ENCODE measurements around the gene DDX25. TPM values are rescaled to one million over a fixed set of nuclear protein-coding genes. Genes with fewer than 3 reads are reported as not detected.

DDX25 gene
- total and polyA plus RNA-seq, 2 of the 4 experiments (the other 2 are of a cell fraction) = under 0.01 TPM; not detected in 1

- no peak overlapping the region for H2AK5ac ChIP-seq (ENCODE audit: low read depth, low read length)
- H3K4me2 ChIP-seq (ENCODE audit: low read depth, low read length) = no peak overlapping the region
- no peaks in the 10 kb centered on the region for H3K36me3 ChIP-seq (ENCODE audit: control insufficient read depth, insufficient read depth, low read length)
- intact Hi-C loops (cut with micrococcal nuclease) = no loop called here
- no peak overlapping the region for H3K23ac ChIP-seq (ENCODE audit: low read depth, low read length)
- H3K4me1 ChIP-seq (ENCODE audit: control insufficient read depth, insufficient read depth, low read length) = no peaks in the 10 kb centered on the region
- no peak overlapping the region for H4K91ac ChIP-seq (ENCODE audit: insufficient read depth, low read depth, low read length)
- no peaks in the 10 kb centered on the region for H4K20me1 ChIP-seq (ENCODE audit: insufficient read depth, low read length)
- no peak overlapping the region for H2BK20ac ChIP-seq (ENCODE audit: low read depth, low read length)
- H2BK15ac ChIP-seq (ENCODE audit: low read depth, low read length) = no peak overlapping the region
- POLR2A ChIA-PET (ENCODE audit: unreplicated experiment) = no interaction called here
- TF ChIP-seq USF2 (IDR thresholded peaks at IDR 0.05; ENCODE audit: low read depth, low read length) (no peak), RAD21 (IDR thresholded peaks at IDR 0.05; ENCODE audit: low read length) (no peak), FOS (IDR thresholded peaks at IDR 0.05; ENCODE audit: low read depth, low read length) (no peak), RCOR1 (IDR thresholded peaks at IDR 0.05; ENCODE audit: insufficient replicate concordance, low read length) (no peak), POLR2A (IDR thresholded peaks at IDR 0.05; ENCODE audit: low read depth, low read length) (no peak), CTCF (conservative IDR thresholded peaks at IDR 0.05; ENCODE audit: low read depth, low read length) (no peak), CEBPB (IDR thresholded peaks at IDR 0.05; ENCODE audit: low read depth, low read length) (no peak)
- no peak overlapping the region for H4K8ac ChIP-seq (ENCODE audit: low read depth in 2 of 2, low read length in 2 of 2)
- H3K9me3 ChIP-seq (ENCODE audit: control insufficient read depth, insufficient read depth, low read length) = no peaks in the 10 kb centered on the region
- H2BK120ac ChIP-seq (ENCODE audit: low read depth, low read length) = no peak overlapping the region
- H2AK9ac ChIP-seq (replicated peaks; ENCODE audit: low read depth, low read length, poor library complexity) = no peak overlapping the region
- H3K4me3 ChIP-seq (ENCODE audit: insufficient read depth, low read depth, low read length) = no peak overlapping the region
- no peaks in the 10 kb centered on the region for H3K9me1 ChIP-seq (ENCODE audit: insufficient read depth, low read length)
- H3K27ac ChIP-seq (ENCODE audit: insufficient read depth, low read length) = no peak overlapping the region
- no TSS peak for BruUV-seq (replicated peaks)
- H3K18ac ChIP-seq (ENCODE audit: low read depth, low read length) = no peak overlapping the region
- no peaks in the 10 kb centered on the region for H3K79me1 ChIP-seq (ENCODE audit: low read depth in 1 of 2, low read length in 2 of 2)
- H3K56ac ChIP-seq (ENCODE audit: extremely low read depth, insufficient read depth, low read length) = no peak overlapping the region
- H2AFZ ChIP-seq (replicated peaks; ENCODE audit: low read length, poor library complexity) = no peak overlapping the region
- WGBS, 2 experiments (ENCODE audit: extremely low coverage in 2 of 2, insufficient read length in 1 of 2) = 83% methylated on average over 1 of the region's 9 CpGs; no CpG with 5 or more reads in 1 of the 2 experiments
- peaks cover 36% of the 10 kb centered on the region for H3K27me3 ChIP-seq (ENCODE audit: control insufficient read depth, insufficient read depth, low read length)
- no peak for ATAC-seq (ENCODE audit: low read depth)
- in situ Hi-C loops (cut with MboI; ENCODE audit: low sequenced_read_pairs) = loop anchor here (5.0 kb wide), 1 partner anchor 268 kb away; no protein-coding TSS in a partner anchor
- H3K9ac ChIP-seq (ENCODE audit: low read depth, low read length) = no peak overlapping the region
- no peak overlapping the region for H4K5ac ChIP-seq (ENCODE audit: low read depth, low read length)
- DNase-seq = no peak
- H2BK5ac ChIP-seq (ENCODE audit: low read depth, low read length, poor library complexity, severe bottlenecking) = no peak overlapping the region
- no peak overlapping the region for H3K4ac ChIP-seq (ENCODE audit: low read depth, low read length)
- dilution Hi-C loops (cut with HindIII; ENCODE audit: low sequenced_read_pairs, unreplicated experiment) = loop anchor here (25.0 kb wide), 1 partner anchor 288 kb away; the partner anchor contains the start of genes FAM118B and RPUSD4
- CTCF ChIA-PET = interaction anchor here (1.0 kb wide), 1 partner anchor 18 kb away, joined by 3 read pairs; no protein-coding TSS in a partner anchor
- H3K14ac ChIP-seq (replicated peaks; ENCODE audit: low read depth, low read length) = no peak overlapping the region
Measured at GRCh38 chr11:125924384-125925007, 20.2 kb downstream of the DDX25 start.

All from IMR-90 (cell line).